Muscle of arm (tissue), 14 donors: ENCODE results near the gene AGMAT. TPM values are rescaled to one million over a fixed set of nuclear protein-coding genes. Genes with fewer than 3 reads are reported as not detected.

Experiments
- DNase-seq: peaks from one replicate; pipeline ENCODE4 v3.0.0-alpha.2; 2013
- long read RNA-seq, 11 donors: transcript quantifications; one replicate each; lab custom pipeline, GENCODE V29; 2026
- polyA plus RNA-seq, 12 donors: library from polyadenylated mRNA; unstranded; fragments of 120-200 nt; gene quantifications; one replicate each; pipeline ENCODE4 v1.2.1, GENCODE V29; 2013; ENCODE audit not compliant: insufficient read length in 12 of 12

Gene AGMAT
- polyA plus RNA-seq, result 1 to 10 TPM in 11 of 12 donors, not detected in 1; 1.2 to 5.6 (median 3.9) TPM
- long read RNA-seq, donor 1, transcript AGMAT-201 (7 exons, 2,500 nt), result major isoform, 16 of 21 reads
- long read RNA-seq, donor 1, partial matches to known transcripts, result 5 of 21 reads
- long read RNA-seq, donor 1, other reads (novel, unspliced or antisense), result 0 of 21 reads
- long read RNA-seq, donor 2, partial matches to known transcripts, result 0 of 4 reads
- long read RNA-seq, donor 2, other reads (novel, unspliced or antisense), result 0 of 4 reads
- long read RNA-seq, donor 3, partial matches to known transcripts, result 0 of 1 reads
- long read RNA-seq, donor 3, other reads (novel, unspliced or antisense), result 0 of 1 reads
- long read RNA-seq, donor 4, result 0 reads
- long read RNA-seq, donor 5, partial matches to known transcripts, result 0 of 2 reads
- long read RNA-seq, donor 5, other reads (novel, unspliced or antisense), result 0 of 2 reads
- long read RNA-seq, donor 6, partial matches to known transcripts, result 0 of 1 reads
- long read RNA-seq, donor 6, other reads (novel, unspliced or antisense), result 0 of 1 reads
- long read RNA-seq, donor 7, partial matches to known transcripts, result 0 of 1 reads
- long read RNA-seq, donor 7, other reads (novel, unspliced or antisense), result 0 of 1 reads
- long read RNA-seq, donor 8, partial matches to known transcripts, result 0 of 4 reads
- long read RNA-seq, donor 8, other reads (novel, unspliced or antisense), result 0 of 4 reads
- long read RNA-seq, donor 9, result 0 reads
- long read RNA-seq, donor 10, partial matches to known transcripts, result 0 of 1 reads
- long read RNA-seq, donor 10, other reads (novel, unspliced or antisense), result 0 of 1 reads
- long read RNA-seq, donor 11, partial matches to known transcripts, result 0 of 2 reads
- long read RNA-seq, donor 11, other reads (novel, unspliced or antisense), result 0 of 2 reads

- no peak for DNase-seq
These were observed at the start of gene AGMAT for GRCh38 chr1:15584489-15585363. AGMAT (minus strand) TSS chr1:15585051; CDS start chr1:15584967, 84 bp downstream.

GRCh38 chr1:15633756-15634420 is 49.0 kb upstream of the AGMAT start:
- DNase-seq, result no peak

GRCh38 chr1:15628003-15628402 is 43.2 kb upstream of the AGMAT start:
- no peak for DNase-seq

GRCh38 chr1:15627343-15627988 is 42.6 kb upstream of the AGMAT start:
- no peak for DNase-seq

GRCh38 chr1:15626269-15626950 is 41.6 kb upstream of the AGMAT start:
- no peak for DNase-seq

- DNase-seq, result no peak
These were observed 40.4 kb upstream of the AGMAT start for GRCh38 chr1:15625056-15625917.

- no peak for DNase-seq
These were observed 39.4 kb upstream of the AGMAT start for GRCh38 chr1:15624133-15624714.

- no peak for DNase-seq
These were observed 38.6 kb upstream of the AGMAT start for GRCh38 chr1:15623435-15623834.

- no peak for DNase-seq
These were observed 38.0 kb upstream of the AGMAT start for GRCh38 chr1:15622712-15623373.

- DNase-seq, result no peak
These were observed 37.1 kb upstream of the AGMAT start for GRCh38 chr1:15621975-15622374.

GRCh38 chr1:15620902-15621682 is 36.2 kb upstream of the AGMAT start:
- DNase-seq, result no peak

- DNase-seq, result no peak
These were observed 35.3 kb upstream of the AGMAT start for GRCh38 chr1:15620155-15620545.

- DNase-seq, result no peak
These were observed 34.0 kb upstream of the AGMAT start for GRCh38 chr1:15618655-15619525.

- no peak for DNase-seq
These were observed 33.3 kb upstream of the AGMAT start for GRCh38 chr1:15618077-15618654.

GRCh38 chr1:15617173-15618076 is 32.6 kb upstream of the AGMAT start, which contains the start of gene DDI2:
DDI2 (plus strand) TSS chr1:15617458; CDS start chr1:15617671, 213 bp downstream.
- DNase-seq, result peak; percentile 97
